A673 (cell line): ENCODE results near the gene P4HA2.

ENCODE experiments used
- CTCF ChIP-seq: fragments of 300-800, 200-600 bp; sonication (generic); conservative IDR thresholded peaks from 2 replicates; pipeline ENCODE4 v1.5.1; 2017; ENCODE audit warnings: low read depth, mild to moderate bottlenecking, antibody characterized with exemption, low read length, moderate library complexity, mixed read lengths
- EZH2 ChIP-seq: fragments of 200-600 bp; sonication (generic); IDR thresholded peaks from 2 replicates; pipeline ENCODE4 v1.6.1; 2017; ENCODE audit warnings: borderline replicate concordance, low read depth, mild to moderate bottlenecking, mixed read lengths, antibody characterized with exemption, low read length; ENCODE audit not compliant: poor library complexity, severe bottlenecking

GRCh38 chr5:132162945-132163344 is 64.7 kb downstream of the P4HA2 start:
- no peak for TF ChIP-seq EZH2
- TF ChIP-seq CTCF: no peak
